IMR-90 (cell line): Measurements from ENCODE around the gene CD44.

Experiments used
- BHLHE40 ChIP-seq: fragments of 150-350 bp; IDR thresholded peaks from 2 replicates; pipeline ENCODE4 v1.6.1; 2016; ENCODE audit warnings: mild to moderate bottlenecking, low read depth, low read length
- CEBPB ChIP-seq: IDR thresholded peaks from 2 replicates; pipeline ENCODE4 v1.6.1; 2012; ENCODE audit warnings: low read depth, low read length, improper control_type of control experiment
- CTCF ChIP-seq: conservative IDR thresholded peaks from 2 replicates; pipeline ENCODE4 v1.5.1; 2012; ENCODE audit warnings: mild to moderate bottlenecking, low read depth, low read length, improper control_type of control experiment
- MAFK ChIP-seq: IDR thresholded peaks from 2 replicates; pipeline ENCODE4 v1.6.1; 2012; ENCODE audit warnings: low read depth, low read length, improper control_type of control experiment
- RFX5 ChIP-seq: IDR thresholded peaks from 2 replicates; pipeline ENCODE4 v1.8.0; 2012; ENCODE audit warnings: low read depth, mild to moderate bottlenecking, low read length, moderate library complexity
- SMC3 ChIP-seq: fragments of 150-350 bp; IDR thresholded peaks from 2 replicates; pipeline ENCODE4 v1.6.1; 2016; ENCODE audit warnings: low read depth, mild to moderate bottlenecking, antibody characterized with exemption, low read length, moderate library complexity

GRCh38 chr11:35272391-35272902 is 133.5 kb downstream of the CD44 start:
- TF ChIP-seq BHLHE40 (no peak), CTCF (no peak), SMC3 (no peak), RFX5 (no peak), MAFK (no peak), CEBPB (no peak)
